ENCODE measurements around the gene TRAK1. TPM values are rescaled to one million over a fixed set of nuclear protein-coding genes. Genes with fewer than 3 reads are reported as not detected.

The TRAK1 gene
- total RNA-seq, 3 donors from 2014 or later, result 29.0 to 53.7 (median 40.6) TPM

DNA sequence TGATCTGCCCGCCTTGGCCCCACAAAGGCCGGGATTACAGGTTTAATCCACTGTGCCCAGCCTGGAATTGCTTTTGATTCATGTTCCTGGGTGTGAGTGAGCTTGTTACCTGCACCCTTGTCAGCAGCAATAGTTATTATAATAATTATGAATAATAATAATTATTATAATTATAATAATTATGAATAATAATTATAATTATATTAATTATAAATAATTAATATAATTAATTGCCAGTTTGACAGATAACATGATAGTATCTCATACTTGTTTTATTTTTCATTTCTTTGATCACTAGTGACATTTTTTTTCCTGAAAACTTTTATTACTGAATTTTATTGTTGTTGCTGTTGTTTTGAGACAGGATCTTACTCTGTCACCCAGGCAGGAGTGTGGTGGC, 21.1 kb upstream of the TRAK1 start:
- DNase-seq (ENCODE audit: low spot score in 2 of 2), result no peak
- H3K4me1 ChIP-seq, result peaks cover 14 to 18% of the 10 kb centered on the region in 2 donors
- H3K4me3 ChIP-seq, result no peak overlapping the region
- intact Hi-C loops (cut with DNase I; ENCODE audit: low total_unique reads), result no loop called here
- peak overlapping the region in 1 of 2 donors; percentile 83 for H3K27ac ChIP-seq
- H3K27me3 ChIP-seq, result no peaks in the 10 kb centered on the region
- H3K9me3 ChIP-seq, result no peaks in the 10 kb centered on the region
- H3K36me3 ChIP-seq, result no peaks in the 10 kb centered on the region
- TF ChIP-seq, protein P1, sequence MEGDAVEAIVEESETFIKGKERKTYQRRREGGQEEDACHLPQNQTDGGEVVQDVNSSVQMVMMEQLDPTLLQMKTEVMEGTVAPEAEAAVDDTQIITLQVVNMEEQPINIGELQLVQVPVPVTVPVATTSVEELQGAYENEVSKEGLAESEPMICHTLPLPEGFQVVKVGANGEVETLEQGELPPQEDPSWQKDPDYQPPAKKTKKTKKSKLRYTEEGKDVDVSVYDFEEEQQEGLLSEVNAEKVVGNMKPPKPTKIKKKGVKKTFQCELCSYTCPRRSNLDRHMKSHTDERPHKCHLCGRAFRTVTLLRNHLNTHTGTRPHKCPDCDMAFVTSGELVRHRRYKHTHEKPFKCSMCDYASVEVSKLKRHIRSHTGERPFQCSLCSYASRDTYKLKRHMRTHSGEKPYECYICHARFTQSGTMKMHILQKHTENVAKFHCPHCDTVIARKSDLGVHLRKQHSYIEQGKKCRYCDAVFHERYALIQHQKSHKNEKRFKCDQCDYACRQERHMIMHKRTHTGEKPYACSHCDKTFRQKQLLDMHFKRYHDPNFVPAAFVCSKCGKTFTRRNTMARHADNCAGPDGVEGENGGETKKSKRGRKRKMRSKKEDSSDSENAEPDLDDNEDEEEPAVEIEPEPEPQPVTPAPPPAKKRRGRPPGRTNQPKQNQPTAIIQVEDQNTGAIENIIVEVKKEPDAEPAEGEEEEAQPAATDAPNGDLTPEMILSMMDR (IDR thresholded peaks at IDR 0.05), result no peak
- no peak for TF ChIP-seq POLR2AphosphoS5 (IDR thresholded peaks at IDR 0.05)
- no peak for TF ChIP-seq POLR2A (IDR thresholded peaks at IDR 0.05)

DNA sequence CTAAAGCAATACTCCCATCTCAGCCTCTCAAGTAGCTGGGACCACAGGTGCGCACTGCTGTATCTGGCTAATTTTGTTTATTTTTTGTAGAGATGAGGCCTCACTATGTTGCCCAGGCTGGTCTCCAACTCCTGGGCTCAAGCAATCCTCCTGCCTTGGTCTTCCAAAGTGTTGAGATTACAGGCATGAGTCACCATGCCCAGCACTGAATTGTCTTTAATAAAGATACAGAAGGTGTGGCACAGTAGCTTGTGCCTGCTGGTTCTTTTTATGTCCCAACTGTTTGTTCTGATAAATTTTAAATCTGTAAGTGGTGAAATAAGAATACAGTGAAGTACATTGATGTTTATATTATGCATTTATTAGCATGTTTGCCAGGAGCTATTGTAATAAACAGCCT, 20.6 kb upstream of the TRAK1 start:
- peak overlapping the region; percentile 83 for H3K27ac ChIP-seq
- TF ChIP-seq POLR2A (IDR thresholded peaks at IDR 0.05), result no peak
- TF ChIP-seq, protein P1 (IDR thresholded peaks at IDR 0.05), result no peak
- TF ChIP-seq POLR2AphosphoS5 (IDR thresholded peaks at IDR 0.05), result no peak
- intact Hi-C loops (cut with DNase I; ENCODE audit: low total_unique reads), result no loop called here

DNA sequence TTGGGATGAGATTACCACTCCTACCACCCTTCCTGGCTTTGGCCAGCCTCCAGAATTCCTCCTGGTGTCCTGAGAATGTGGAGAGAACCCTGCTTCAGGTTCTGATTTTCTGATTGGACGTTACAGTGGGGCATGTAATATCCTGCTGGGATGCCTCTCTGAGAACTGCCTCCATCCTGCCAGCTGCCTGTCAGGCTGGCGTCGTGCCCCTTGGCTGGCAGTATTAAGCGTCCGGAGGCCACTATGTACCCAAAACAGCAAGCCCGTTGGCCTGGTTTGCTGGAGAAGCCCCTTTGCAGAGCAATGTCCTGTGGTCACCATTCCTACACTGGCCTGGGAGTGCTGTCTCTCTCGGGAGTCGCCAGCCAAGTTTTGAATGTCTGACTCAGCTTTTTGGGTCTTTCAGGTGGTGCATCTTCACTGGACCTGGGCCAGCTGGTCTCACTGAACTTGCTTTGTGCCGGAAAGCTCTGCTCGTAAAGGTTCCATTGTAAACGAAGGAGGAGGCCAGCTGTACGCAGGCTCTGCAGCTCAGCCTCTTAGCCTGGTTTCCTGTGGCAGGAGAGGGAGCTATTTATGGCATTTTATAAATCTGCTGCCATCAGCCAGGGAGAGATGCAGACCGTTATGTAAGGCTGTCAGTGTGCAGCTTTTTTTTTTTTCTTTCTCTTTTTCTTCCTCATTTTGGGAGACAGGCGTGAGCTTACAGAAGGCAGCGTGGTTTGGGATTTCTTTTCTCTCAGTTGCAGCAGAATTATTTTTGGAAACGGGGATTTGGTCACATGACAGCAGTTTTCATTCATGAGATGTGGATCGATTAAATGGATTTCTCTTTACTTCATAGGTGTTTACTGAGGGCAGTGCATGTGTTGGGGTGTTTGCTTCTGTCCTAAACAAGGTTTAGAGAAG, 19.0 kb upstream of the TRAK1 start:
- peak overlapping the region; percentile 8 to 41 (median 15) for H3K4me3 ChIP-seq
- no peaks in the 10 kb centered on the region for H3K27me3 ChIP-seq
- H3K4me1 ChIP-seq, result peaks cover 14 to 18% of the 10 kb centered on the region in 2 donors
- peak; percentile 85 to 94 for DNase-seq (ENCODE audit: low spot score in 2 of 2)
- no peaks in the 10 kb centered on the region for H3K9me3 ChIP-seq
- H3K27ac ChIP-seq, result peak overlapping the region; percentile 83
- intact Hi-C loops (cut with DNase I; ENCODE audit: low total_unique reads), result no loop called here
- TF ChIP-seq, protein P1 (IDR thresholded peaks at IDR 0.05), result no peak
- TF ChIP-seq POLR2A (IDR thresholded peaks at IDR 0.05), result no peak
- peak; percentile 30 to 53 (median 44) for TF ChIP-seq POLR2AphosphoS5 (IDR thresholded peaks at IDR 0.05)
- no peaks in the 10 kb centered on the region for H3K36me3 ChIP-seq

More for the DNA sequence above, 20.6 kb upstream of the TRAK1 start:
- no peak overlapping the region for H3K4me3 ChIP-seq
- DNase-seq (ENCODE audit: low spot score in 2 of 2), result no peak
- H3K4me1 ChIP-seq, result peaks cover 14 to 18% of the 10 kb centered on the region in 2 donors
- no peaks in the 10 kb centered on the region for H3K36me3 ChIP-seq
- no peaks in the 10 kb centered on the region for H3K9me3 ChIP-seq
- no peaks in the 10 kb centered on the region for H3K27me3 ChIP-seq

DNA sequence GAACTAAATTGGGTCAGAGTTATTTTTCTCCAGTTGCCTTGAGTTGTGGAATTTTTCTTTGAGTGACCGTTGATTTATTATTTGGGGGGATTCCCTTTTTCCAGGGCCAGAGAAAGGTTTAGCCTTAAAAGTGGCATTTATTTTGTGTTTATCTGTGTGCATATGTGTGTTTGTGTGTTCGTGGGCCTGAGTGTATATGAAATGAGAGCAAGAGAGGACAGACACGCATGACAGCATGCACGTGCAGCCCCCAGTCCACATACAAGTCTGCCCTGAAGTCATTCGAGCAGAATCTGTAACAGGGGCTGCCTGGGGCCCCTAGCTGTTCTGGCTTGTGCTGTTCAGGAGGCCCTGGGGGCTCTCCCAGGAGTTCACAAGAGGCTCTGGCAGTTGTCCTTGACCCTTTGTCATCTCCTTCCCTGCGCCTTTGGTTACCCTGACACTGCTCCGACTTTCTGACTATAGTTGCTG, 18.3 kb upstream of the TRAK1 start:
- Histone ChIP-seq H3K27me3 (no peaks in the 10 kb centered on the region), H3K4me1 (peaks cover 14 to 18% of the 10 kb centered on the region in 2 donors), H3K9me3 (no peaks in the 10 kb centered on the region), H3K4me3 (peak overlapping the region in 1 of 3 donors; percentile 41), H3K36me3 (no peaks in the 10 kb centered on the region), H3K27ac (peak overlapping the region; percentile 64 to 83)
- TF ChIP-seq POLR2AphosphoS5 (IDR thresholded peaks at IDR 0.05) (no peak), POLR2A (IDR thresholded peaks at IDR 0.05) (no peak)
- TF ChIP-seq, protein P1 (IDR thresholded peaks at IDR 0.05), result no peak
- DNase-seq (ENCODE audit: low spot score in 2 of 2), result no peak
- intact Hi-C loops (cut with DNase I; ENCODE audit: low total_unique reads), result no loop called here

DNA sequence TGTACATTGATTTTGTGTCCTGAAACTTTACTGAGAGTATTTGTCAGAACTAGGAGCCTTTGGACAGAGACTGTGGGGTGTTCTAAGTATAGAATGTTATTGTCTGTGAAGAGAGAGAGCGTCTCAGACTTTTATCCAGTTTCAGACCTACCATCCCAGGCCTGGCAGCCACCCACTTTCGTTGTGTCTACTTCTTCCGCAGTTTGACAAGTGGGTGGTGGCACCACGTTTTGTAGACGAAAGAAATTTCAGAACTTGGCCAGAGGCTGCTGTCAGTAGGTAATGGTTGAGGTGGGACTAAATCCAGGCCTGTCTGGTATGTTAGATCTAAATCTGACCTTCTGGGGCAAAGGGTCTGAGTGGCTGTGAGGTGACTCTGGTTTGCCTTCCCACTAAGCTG, 13.4 kb upstream of the TRAK1 start:
- Histone ChIP-seq H3K27ac (no peak overlapping the region), H3K4me3 (no peak overlapping the region), H3K4me1 (peaks cover 18 to 24% of the 10 kb centered on the region in 2 donors), H3K36me3 (no peaks in the 10 kb centered on the region), H3K27me3 (no peaks in the 10 kb centered on the region), H3K9me3 (no peaks in the 10 kb centered on the region)
- TF ChIP-seq, protein P1 (IDR thresholded peaks at IDR 0.05), result no peak
- TF ChIP-seq POLR2A (IDR thresholded peaks at IDR 0.05), result no peak
- no peak for TF ChIP-seq POLR2AphosphoS5 (IDR thresholded peaks at IDR 0.05)
- intact Hi-C loops (cut with DNase I; ENCODE audit: low total_unique reads), result no loop called here
- no peak for DNase-seq (ENCODE audit: low spot score in 2 of 2)

Data from breast epithelium (tissue), 4 donors.